Measurements from ENCODE around the gene IL31RA. TPM values are rescaled to one million over a fixed set of nuclear protein-coding genes. Genes with fewer than 3 reads are reported as not detected.

Gene IL31RA
- total RNA-seq, 2 experiments from 2014 or later, result 0.15 to 0.28 TPM

DNA sequence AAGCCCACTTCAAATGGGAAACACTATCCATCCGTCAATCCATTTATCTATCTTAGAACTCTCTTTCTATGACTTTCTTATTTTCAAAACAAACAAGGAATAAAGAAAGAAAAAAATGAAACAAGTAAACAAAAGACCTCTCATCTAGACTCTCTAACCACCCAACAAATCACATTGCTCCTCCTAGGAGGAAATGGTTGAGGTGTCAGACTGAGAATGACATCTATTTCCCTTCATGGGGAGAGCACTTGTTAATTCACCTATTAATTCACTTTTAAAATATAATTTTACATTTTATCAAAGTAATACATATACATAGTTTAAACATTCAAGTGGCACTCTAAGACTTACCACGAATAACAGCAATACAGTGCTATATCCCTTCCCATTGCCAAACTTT is 2.4 kb upstream of the IL31RA start:
- Mint-ChIP-seq H3K4me3 (no peak overlapping the region), H3K4me1 (peaks cover 29% of the 10 kb centered on the region), H3K36me3 (ENCODE audit: low read depth) (no peaks in the 10 kb centered on the region), H3K27me3 (peaks cover 8% of the 10 kb centered on the region), H3K27ac (no peak overlapping the region), H3K9me3 (peaks cover 2% of the 10 kb centered on the region)
- CTCF ChIA-PET, result no interaction called here
- DNase-seq, result no peak
- POLR2A ChIA-PET, result interaction anchor here (0.6 kb wide), 1 partner anchor 1303 kb away, joined by 3 read pairs; no protein-coding TSS in a partner anchor

DNA sequence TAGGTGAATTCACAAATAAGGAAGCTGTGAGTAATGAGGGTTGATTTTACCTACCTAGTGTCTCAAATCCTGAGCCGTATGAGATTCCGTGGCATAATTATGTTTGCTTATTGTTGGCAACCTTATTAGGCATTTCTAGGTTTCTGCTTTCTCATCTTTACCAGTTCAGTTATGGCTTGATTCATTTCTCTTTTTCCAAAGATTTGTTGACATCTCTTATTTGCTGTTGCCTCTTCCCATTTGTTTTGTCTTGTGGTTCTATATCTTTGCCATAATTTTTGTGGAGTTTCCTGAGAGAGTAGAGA is 470 bp downstream of the IL31RA start:
- CTCF ChIA-PET, result no interaction called here
- Mint-ChIP-seq H3K27ac (no peak overlapping the region), H3K4me1 (peaks cover 44% of the 10 kb centered on the region), H3K27me3 (peaks cover 5% of the 10 kb centered on the region), H3K9me3 (no peaks in the 10 kb centered on the region), H3K36me3 (ENCODE audit: low read depth) (no peaks in the 10 kb centered on the region), H3K4me3 (no peak overlapping the region)
- no peak for DNase-seq
- POLR2A ChIA-PET, result no interaction called here

GRCh38 chr5:55852503-55852902 is 1.3 kb downstream of the IL31RA start:
- CTCF ChIA-PET, result interaction anchor here (1.1 kb wide), 1 partner anchor 15 kb away, joined by 3 read pairs; no protein-coding TSS in a partner anchor
- Mint-ChIP-seq H3K9me3 (no peaks in the 10 kb centered on the region), H3K27me3 (peaks cover 5% of the 10 kb centered on the region), H3K36me3 (ENCODE audit: low read depth) (no peaks in the 10 kb centered on the region), H3K4me3 (no peak overlapping the region), H3K27ac (no peak overlapping the region), H3K4me1 (peaks cover 52% of the 10 kb centered on the region)
- no peak for DNase-seq
- POLR2A ChIA-PET, result no interaction called here

- Mint-ChIP-seq H3K27me3 (peaks cover 5% of the 10 kb centered on the region), H3K36me3 (ENCODE audit: low read depth) (no peaks in the 10 kb centered on the region), H3K4me3 (no peak overlapping the region), H3K27ac (no peak overlapping the region), H3K4me1 (peaks cover 56% of the 10 kb centered on the region), H3K9me3 (no peaks in the 10 kb centered on the region)
- ChIA-PET CTCF (interaction anchor here (0.9 to 1.1 kb wide), 2 partner anchors 9 to 15 kb away, joined by 3 read pairs; no protein-coding TSS in a partner anchor), POLR2A (no interaction called here)
- DNase-seq, result no peak
These were observed 2.0 kb downstream of the IL31RA start for GRCh38 chr5:55853041-55853670.

- no peak for DNase-seq
- H3K27me3 Mint-ChIP-seq, result peaks cover 3% of the 10 kb centered on the region
- H3K36me3 Mint-ChIP-seq (ENCODE audit: low read depth), result no peaks in the 10 kb centered on the region
- ChIA-PET POLR2A (no interaction called here), CTCF (no interaction called here)
- H3K4me3 Mint-ChIP-seq, result no peak overlapping the region
- no peaks in the 10 kb centered on the region for H3K9me3 Mint-ChIP-seq
- no peak overlapping the region for H3K27ac Mint-ChIP-seq
- peaks cover 54% of the 10 kb centered on the region for H3K4me1 Mint-ChIP-seq
These were observed 2.7 kb downstream of the IL31RA start for GRCh38 chr5:55853818-55854217.

- Mint-ChIP-seq H3K36me3 (ENCODE audit: low read depth) (no peaks in the 10 kb centered on the region), H3K27me3 (peaks cover 1% of the 10 kb centered on the region), H3K27ac (peak overlapping the region; percentile 74), H3K4me3 (no peak overlapping the region), H3K4me1 (peaks cover 47% of the 10 kb centered on the region), H3K9me3 (no peaks in the 10 kb centered on the region)
- ChIA-PET CTCF (interaction anchor here (0.5 to 1.4 kb wide), 4 partner anchors 13 to 346 kb away, joined by 3 to 6 read pairs (median 3); no protein-coding TSS in a partner anchor), POLR2A (no interaction called here)
- DNase-seq, result peak; percentile 20
These were observed 4.4 kb downstream of the IL31RA start for GRCh38 chr5:55855509-55855908.

- Mint-ChIP-seq H3K36me3 (ENCODE audit: low read depth) (no peaks in the 10 kb centered on the region), H3K9me3 (peaks cover 2% of the 10 kb centered on the region), H3K4me1 (peaks cover 41% of the 10 kb centered on the region), H3K27me3 (peaks cover 1% of the 10 kb centered on the region), H3K4me3 (peak overlapping the region; percentile 31), H3K27ac (peak overlapping the region; percentile 74)
- CTCF ChIA-PET, result interaction anchor here (1.2 kb wide), 1 partner anchor 345 kb away, joined by 3 read pairs; no protein-coding TSS in a partner anchor
- peak; percentile 39 for DNase-seq
- POLR2A ChIA-PET, result no interaction called here
These were observed 5.5 kb downstream of the IL31RA start for GRCh38 chr5:55856516-55857246.

DNA sequence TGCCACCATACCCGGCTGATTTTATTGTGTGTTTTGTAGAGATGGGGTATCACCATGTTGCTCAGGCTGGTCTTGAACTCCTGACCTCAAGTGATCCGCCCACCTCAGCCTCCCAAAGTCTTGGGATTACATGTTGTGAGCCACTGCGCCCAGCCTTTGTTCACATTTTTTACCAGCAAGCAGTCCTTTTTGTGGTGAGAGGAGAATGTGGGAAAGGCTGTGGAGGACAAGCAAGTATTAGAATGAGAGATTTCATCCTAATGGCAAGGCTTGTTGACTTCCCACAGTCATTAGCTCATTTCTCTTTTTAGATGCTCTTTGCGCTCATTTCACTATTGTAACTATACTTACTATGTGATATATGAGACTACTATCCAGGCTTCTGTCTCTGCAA is 6.1 kb downstream of the IL31RA start:
- peaks cover 2% of the 10 kb centered on the region for H3K9me3 Mint-ChIP-seq
- ChIA-PET CTCF (no interaction called here), POLR2A (no interaction called here)
- H3K4me3 Mint-ChIP-seq, result no peak overlapping the region
- peaks cover 1% of the 10 kb centered on the region for H3K27me3 Mint-ChIP-seq
- peaks cover 39% of the 10 kb centered on the region for H3K4me1 Mint-ChIP-seq
- H3K36me3 Mint-ChIP-seq (ENCODE audit: low read depth), result no peaks in the 10 kb centered on the region
- peak overlapping the region; percentile 74 for H3K27ac Mint-ChIP-seq
- DNase-seq, result no peak

- Mint-ChIP-seq H3K27me3 (peaks cover 1% of the 10 kb centered on the region), H3K4me1 (peaks cover 34% of the 10 kb centered on the region), H3K27ac (no peak overlapping the region), H3K4me3 (no peak overlapping the region), H3K36me3 (ENCODE audit: low read depth) (no peaks in the 10 kb centered on the region), H3K9me3 (peaks cover 2% of the 10 kb centered on the region)
- ChIA-PET CTCF (interaction anchor here (0.6 kb wide), 1 partner anchor 1712 kb away, joined by 3 read pairs; no protein-coding TSS in a partner anchor), POLR2A (no interaction called here)
- no peak for DNase-seq
These were observed 6.9 kb downstream of the IL31RA start for GRCh38 chr5:55858104-55858503.

GRCh38 chr5:55860288-55860687 is 9.1 kb downstream of the IL31RA start:
- Mint-ChIP-seq H3K36me3 (ENCODE audit: low read depth) (no peaks in the 10 kb centered on the region), H3K9me3 (peaks cover 2% of the 10 kb centered on the region), H3K4me1 (peaks cover 28% of the 10 kb centered on the region), H3K27ac (no peak overlapping the region), H3K27me3 (peaks cover 1% of the 10 kb centered on the region), H3K4me3 (no peak overlapping the region)
- no peak for DNase-seq
- CTCF ChIA-PET, result no interaction called here
- POLR2A ChIA-PET, result no interaction called here

DNA sequence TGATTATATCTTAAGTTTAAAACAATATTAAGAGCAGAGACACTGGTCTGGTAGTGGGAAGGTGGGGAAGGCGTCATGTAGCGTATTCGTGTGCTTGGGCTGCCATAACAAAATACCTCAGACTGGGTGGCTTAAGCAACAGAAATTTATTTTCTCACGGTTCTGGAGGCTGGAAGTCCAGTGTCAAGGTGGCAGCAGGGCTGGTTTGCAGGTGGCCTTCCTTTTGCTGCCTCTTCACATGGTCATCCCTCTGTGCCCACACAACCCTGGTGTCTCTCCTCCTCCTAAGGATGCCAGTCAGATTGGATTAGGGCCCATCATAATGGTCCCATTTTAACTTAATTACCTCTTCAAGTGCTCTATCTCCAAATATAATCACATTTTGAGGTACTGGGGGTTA is 9.6 kb downstream of the IL31RA start:
- CTCF ChIA-PET, result no interaction called here
- POLR2A ChIA-PET, result no interaction called here
- Mint-ChIP-seq H3K9me3 (peaks cover 2% of the 10 kb centered on the region), H3K27ac (no peak overlapping the region), H3K36me3 (ENCODE audit: low read depth) (no peaks in the 10 kb centered on the region), H3K4me3 (no peak overlapping the region), H3K27me3 (peaks cover 1% of the 10 kb centered on the region), H3K4me1 (peaks cover 24% of the 10 kb centered on the region)
- no peak for DNase-seq

DNA sequence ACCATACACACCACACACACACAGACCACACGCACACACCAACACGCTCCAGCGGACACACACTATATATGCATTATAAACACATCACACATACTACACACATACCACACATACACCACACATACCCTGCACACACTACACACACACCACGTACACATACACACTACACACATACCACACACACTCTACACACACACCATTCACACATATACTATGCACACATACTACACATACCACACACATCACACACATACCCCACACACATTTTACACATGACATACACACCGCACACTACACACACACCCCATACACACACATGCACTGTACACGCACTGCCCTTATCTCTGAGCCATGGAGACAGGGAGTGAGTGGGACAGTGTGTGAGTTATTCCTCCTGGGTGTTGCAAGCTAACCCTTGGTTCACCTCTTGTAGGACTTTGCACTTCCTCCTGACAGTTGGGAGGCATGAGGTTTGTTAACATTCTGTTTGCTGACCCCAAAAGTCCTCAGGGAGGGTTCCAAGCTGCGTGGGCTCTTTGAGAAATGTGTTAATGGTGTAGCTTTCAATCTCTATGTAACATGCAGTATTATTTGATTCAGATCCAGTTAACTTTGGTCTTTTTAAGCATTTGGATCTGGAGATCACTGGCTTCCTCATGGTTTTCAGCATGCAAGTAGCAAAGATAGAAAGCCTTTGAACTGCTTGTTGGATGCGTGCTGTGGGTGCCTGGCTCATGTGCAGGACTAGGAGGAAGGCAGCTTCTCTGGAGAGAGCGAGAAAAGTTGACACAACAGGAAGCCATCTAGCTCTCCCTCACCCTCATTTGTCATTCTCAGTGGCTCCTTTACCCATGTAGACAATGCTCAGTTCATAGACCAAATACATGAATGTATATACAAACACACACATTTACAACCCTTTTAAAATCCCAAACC is 13.7 kb downstream of the IL31RA start:
- H3K27ac Mint-ChIP-seq, result no peak overlapping the region
- no peak overlapping the region for H3K4me3 Mint-ChIP-seq
- no peaks in the 10 kb centered on the region for H3K27me3 Mint-ChIP-seq
- ChIA-PET POLR2A (no interaction called here), CTCF (no interaction called here)
- peaks cover 2% of the 10 kb centered on the region for H3K9me3 Mint-ChIP-seq
- peaks cover 11% of the 10 kb centered on the region for H3K4me1 Mint-ChIP-seq
- H3K36me3 Mint-ChIP-seq (ENCODE audit: low read depth), result no peaks in the 10 kb centered on the region
- DNase-seq, result no peak

- Mint-ChIP-seq H3K36me3 (ENCODE audit: low read depth) (no peaks in the 10 kb centered on the region), H3K27ac (no peak overlapping the region), H3K27me3 (no peaks in the 10 kb centered on the region), H3K4me3 (no peak overlapping the region), H3K4me1 (peaks cover 10% of the 10 kb centered on the region), H3K9me3 (peaks cover 2% of the 10 kb centered on the region)
- ChIA-PET CTCF (no interaction called here), POLR2A (no interaction called here)
- DNase-seq, result no peak
These were observed 14.7 kb downstream of the IL31RA start for GRCh38 chr5:55865831-55866230.

All from activated CD4-positive, alpha-beta memory T cell treated with anti-CD3 and anti-CD28 coated beads, Interleukin-2, amount 10 ng/mL, durations not matched to agents 7 days and 5 days (primary cell).